Astrocyte (in vitro differentiated cells and primary cell): ENCODE data around the gene ITGB2. TPM values are rescaled to one million over a fixed set of nuclear protein-coding genes. Genes with fewer than 3 reads are reported as not detected.
"Not testable (repeated sequence)": the region's sequence is repeated elsewhere in the genome, so short reads cannot be mapped to it uniquely, and the experiment has no call there.

Source experiments
- DNase-seq: peaks from one replicate; pipeline ENCODE4 v3.0.0-alpha.2; 2010; ENCODE audit warnings: low read depth
- FAIRE-seq: peaks from 2 replicates; lab custom pipeline; 2011; peaks lifted over from hg19 to GRCh38; lab: Jason Lieb, UNC
- H2AFZ ChIP-seq: 2 replicates; pipeline ENCODE4 v1.6.0; 2012; ENCODE audit warnings: low read depth, low read length, inconsistent platforms
- H3K27ac ChIP-seq: 2 replicates; pipeline ENCODE4 v1.5.1; 2011; ENCODE audit warnings: low read depth, low read length, inconsistent platforms
- H3K27me3 ChIP-seq: 2 replicates; pipeline ENCODE4 v1.6.0; 2011; ENCODE audit warnings: low read length, inconsistent platforms; ENCODE audit not compliant: insufficient read depth
- H3K36me3 ChIP-seq: 2 replicates; pipeline ENCODE4 v1.5.1; 2011; ENCODE audit warnings: low read length, inconsistent platforms; ENCODE audit not compliant: insufficient read depth
- H3K4me1 ChIP-seq: 2 replicates; pipeline ENCODE4 v1.5.1; 2011; ENCODE audit warnings: low read length, inconsistent platforms; ENCODE audit not compliant: insufficient read depth
- H3K4me2 ChIP-seq: 2 replicates; pipeline ENCODE4 v1.6.0; 2012; ENCODE audit warnings: low read length, inconsistent platforms
- H3K4me3 ChIP-seq: 2 replicates; pipeline ENCODE4 v1.5.1; 2011; ENCODE audit warnings: low read depth, mild to moderate bottlenecking, low read length, inconsistent platforms; ENCODE audit not compliant: insufficient read depth
- H3K79me2 ChIP-seq: 2 replicates; pipeline ENCODE4 v1.6.0; 2012; ENCODE audit warnings: mild to moderate bottlenecking, low read length, inconsistent platforms; ENCODE audit not compliant: insufficient read depth
- H3K9ac ChIP-seq: 2 replicates; pipeline ENCODE4 v1.6.0; 2012; ENCODE audit warnings: mild to moderate bottlenecking, low read length, inconsistent platforms
- H3K9me3 ChIP-seq: 2 replicates; pipeline ENCODE4 v1.5.1; 2012; ENCODE audit warnings: low read depth, mild to moderate bottlenecking, low read length, inconsistent platforms; ENCODE audit not compliant: insufficient read depth
- H4K20me1 ChIP-seq: 2 replicates; pipeline ENCODE4 v1.6.0; 2012; ENCODE audit warnings: low read length, inconsistent platforms; ENCODE audit not compliant: insufficient read depth
- H3K27ac Mint-ChIP-seq: one replicate; pipeline ENCODE4 v1.8.0; 2021; ENCODE audit warnings: mild to moderate bottlenecking, mixed read lengths; ENCODE audit not compliant: unreplicated experiment
- H3K27me3 Mint-ChIP-seq: one replicate; pipeline ENCODE4 v1.8.0; 2021; ENCODE audit warnings: low read depth, mixed read lengths; ENCODE audit not compliant: unreplicated experiment
- H3K36me3 Mint-ChIP-seq: one replicate; pipeline ENCODE4 v1.8.0; 2021; ENCODE audit warnings: low read depth, mixed read lengths; ENCODE audit not compliant: unreplicated experiment
- H3K4me1 Mint-ChIP-seq: one replicate; pipeline ENCODE4 v1.8.0; 2021; ENCODE audit warnings: low read depth, mixed read lengths; ENCODE audit not compliant: unreplicated experiment
- H3K4me3 Mint-ChIP-seq: one replicate; pipeline ENCODE4 v1.8.0; 2021; ENCODE audit warnings: mild to moderate bottlenecking, moderate library complexity, mixed read lengths; ENCODE audit not compliant: unreplicated experiment
- H3K9me3 Mint-ChIP-seq: one replicate; pipeline ENCODE4 v1.8.0; 2021; ENCODE audit warnings: mild to moderate bottlenecking, mixed read lengths; ENCODE audit not compliant: unreplicated experiment
- EZH2 ChIP-seq: IDR thresholded peaks from 2 replicates; pipeline ENCODE4 v1.6.1; 2012; ENCODE audit warnings: mild to moderate bottlenecking, low read length, inconsistent platforms; ENCODE audit not compliant: insufficient read depth
- total RNA-seq: library from RNA; stranded (reverse); gene quantifications from 2 replicates; pipeline ENCODE4 v1.2.1, GENCODE V29; 2021
- TF ChIP-seq, protein P1 (sequence below): IDR thresholded peaks from 2 replicates; pipeline ENCODE4 v1.5.1; 2011; ENCODE audit warnings: low read depth, mild to moderate bottlenecking, inconsistent platforms, low read length, moderate library complexity; ENCODE audit not compliant: insufficient read depth

Gene ITGB2
- total RNA-seq, 1 donor from 2014 or later: 0.61 TPM

DNA sequence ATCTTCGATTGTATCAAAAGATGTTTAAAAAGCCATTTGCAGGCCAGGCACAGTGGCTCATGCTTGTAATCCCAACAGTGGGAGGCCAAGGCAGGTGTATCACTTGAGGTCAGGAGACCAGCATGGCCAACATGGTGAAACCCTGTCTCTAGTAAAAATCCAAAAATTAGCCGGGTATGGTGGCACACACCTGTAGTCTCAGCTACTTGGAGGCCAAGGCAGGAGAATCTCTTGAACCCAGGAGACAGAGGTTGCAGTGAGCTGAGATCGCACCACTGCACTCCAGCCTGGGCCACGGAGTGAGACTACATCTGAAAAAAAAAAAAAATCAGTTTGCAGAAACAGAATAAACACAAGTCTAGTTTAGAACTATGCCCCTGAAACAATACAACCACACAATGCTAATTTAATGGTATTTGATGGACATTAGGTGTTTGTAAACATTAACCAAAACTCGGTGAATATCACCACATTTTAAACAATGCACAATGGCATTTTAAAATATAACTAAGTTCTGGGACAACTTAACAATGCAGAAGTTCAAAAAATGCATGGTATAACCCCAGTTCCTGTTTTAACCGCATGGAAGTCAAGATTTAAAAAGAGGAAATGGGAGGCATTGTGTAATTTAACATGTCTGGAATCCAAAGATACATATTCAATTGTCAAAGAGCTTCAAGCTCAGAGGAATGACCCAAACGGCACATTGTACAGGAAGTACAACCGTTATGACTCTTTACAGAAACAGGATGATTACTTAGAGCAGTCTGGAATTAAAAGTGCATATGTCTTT, 40.1 kb downstream of the ITGB2 start:
- no peak for FAIRE-seq
- H3K9ac ChIP-seq: no peak overlapping the region
- H4K20me1 ChIP-seq: no peaks in the 10 kb centered on the region

DNA sequence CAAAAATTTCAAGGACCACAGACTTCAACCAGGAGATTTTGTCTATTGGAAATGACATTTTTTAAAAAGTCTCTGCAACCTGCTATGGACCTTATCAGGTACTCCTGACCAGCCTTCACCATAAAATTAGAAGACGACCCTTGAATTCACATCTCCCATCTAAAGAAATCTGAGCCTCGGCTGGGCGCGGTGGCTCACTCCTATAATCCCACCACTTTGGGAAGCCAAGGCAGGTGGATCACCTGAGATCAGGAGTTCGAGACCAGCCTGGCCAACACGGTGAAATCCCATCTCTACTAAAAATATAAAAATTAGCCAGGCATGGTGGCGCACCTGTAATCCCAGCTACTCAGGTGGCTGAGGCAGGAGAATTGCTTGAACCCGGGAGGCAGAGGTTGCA, 41.5 kb downstream of the ITGB2 start:
- not testable (repeated sequence) for H3K4me3 Mint-ChIP-seq, FAIRE-seq, H3K27ac ChIP-seq, H3K36me3 ChIP-seq, H3K9ac ChIP-seq, H3K79me2 ChIP-seq, H3K4me3 ChIP-seq, H3K27me3 ChIP-seq, H2AFZ ChIP-seq, H3K9me3 Mint-ChIP-seq, H3K4me2 ChIP-seq, H3K36me3 Mint-ChIP-seq, DNase-seq, H4K20me1 ChIP-seq, H3K27ac Mint-ChIP-seq, H3K9me3 ChIP-seq
- peaks cover 28% of the 10 kb centered on the region for H3K4me1 ChIP-seq
- Mint-ChIP-seq H3K4me1 (peaks cover 19% of the 10 kb centered on the region), H3K27me3 (peaks cover 19% of the 10 kb centered on the region)

More for the DNA sequence above, 40.1 kb downstream of the ITGB2 start:
- TF ChIP-seq, protein P1, sequence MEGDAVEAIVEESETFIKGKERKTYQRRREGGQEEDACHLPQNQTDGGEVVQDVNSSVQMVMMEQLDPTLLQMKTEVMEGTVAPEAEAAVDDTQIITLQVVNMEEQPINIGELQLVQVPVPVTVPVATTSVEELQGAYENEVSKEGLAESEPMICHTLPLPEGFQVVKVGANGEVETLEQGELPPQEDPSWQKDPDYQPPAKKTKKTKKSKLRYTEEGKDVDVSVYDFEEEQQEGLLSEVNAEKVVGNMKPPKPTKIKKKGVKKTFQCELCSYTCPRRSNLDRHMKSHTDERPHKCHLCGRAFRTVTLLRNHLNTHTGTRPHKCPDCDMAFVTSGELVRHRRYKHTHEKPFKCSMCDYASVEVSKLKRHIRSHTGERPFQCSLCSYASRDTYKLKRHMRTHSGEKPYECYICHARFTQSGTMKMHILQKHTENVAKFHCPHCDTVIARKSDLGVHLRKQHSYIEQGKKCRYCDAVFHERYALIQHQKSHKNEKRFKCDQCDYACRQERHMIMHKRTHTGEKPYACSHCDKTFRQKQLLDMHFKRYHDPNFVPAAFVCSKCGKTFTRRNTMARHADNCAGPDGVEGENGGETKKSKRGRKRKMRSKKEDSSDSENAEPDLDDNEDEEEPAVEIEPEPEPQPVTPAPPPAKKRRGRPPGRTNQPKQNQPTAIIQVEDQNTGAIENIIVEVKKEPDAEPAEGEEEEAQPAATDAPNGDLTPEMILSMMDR: no peak
- TF ChIP-seq EZH2: no peak
- no peak overlapping the region for H3K4me3 ChIP-seq
- Mint-ChIP-seq H3K4me1 (peaks cover 19% of the 10 kb centered on the region), H3K36me3 (peaks cover 2% of the 10 kb centered on the region), H3K4me3 (no peak overlapping the region), H3K9me3 (peaks cover 3% of the 10 kb centered on the region), H3K27ac (no peak overlapping the region), H3K27me3 (peaks cover 24% of the 10 kb centered on the region)
- no peaks in the 10 kb centered on the region for H3K36me3 ChIP-seq
- no peaks in the 10 kb centered on the region for H3K79me2 ChIP-seq
- H3K27me3 ChIP-seq: peaks cover 3% of the 10 kb centered on the region
- H3K4me1 ChIP-seq: peaks cover 20% of the 10 kb centered on the region
- no peaks in the 10 kb centered on the region for H3K9me3 ChIP-seq
- no peak overlapping the region for H2AFZ ChIP-seq
- peak overlapping the region; percentile 70 for H3K4me2 ChIP-seq
- H3K27ac ChIP-seq: peak overlapping the region; percentile 28
- peak; percentile 64 for DNase-seq

DNA sequence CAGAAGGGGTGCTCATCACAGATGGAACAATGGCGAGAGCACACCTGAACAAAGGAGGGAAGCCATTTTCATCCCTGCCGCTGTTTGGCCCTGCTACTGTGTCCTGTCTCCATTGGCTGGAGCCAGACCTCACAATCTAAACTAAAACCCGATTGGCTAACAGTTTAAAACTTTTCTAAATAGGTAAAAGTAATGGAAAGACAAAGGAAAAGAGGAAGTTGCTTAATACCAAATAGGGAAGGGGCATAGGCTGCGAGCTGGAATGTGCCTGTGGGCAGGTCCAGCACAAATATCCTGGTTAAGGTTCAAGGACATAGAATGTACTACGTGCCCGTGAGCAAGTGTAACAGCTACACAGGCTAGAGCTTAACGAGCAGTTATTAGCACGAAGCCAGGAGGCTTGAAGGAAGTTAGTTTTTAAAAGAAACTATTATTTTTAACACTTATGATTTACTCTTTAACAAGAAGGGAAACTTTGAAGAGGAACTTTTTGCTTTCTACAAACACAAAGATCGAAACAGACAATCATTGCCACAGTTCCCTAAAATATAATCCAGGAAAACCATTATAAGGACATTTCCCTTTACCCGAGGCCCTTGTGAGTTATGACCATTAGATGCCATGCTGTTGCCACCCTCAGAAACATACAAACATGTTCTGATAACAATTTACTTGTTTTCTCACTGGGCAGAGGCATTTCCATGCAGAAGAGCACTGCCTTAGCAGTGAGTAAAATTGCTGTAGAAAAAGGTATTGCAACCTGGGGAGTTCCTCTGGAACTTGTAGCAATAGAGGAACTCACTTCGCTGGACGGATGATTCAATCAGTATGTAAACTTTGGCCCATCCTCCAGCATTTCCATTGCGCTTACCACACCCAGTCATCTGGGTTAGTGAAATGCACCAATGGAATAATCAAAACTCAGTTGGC, 42.4 kb downstream of the ITGB2 start:
- H3K27me3 ChIP-seq: no peaks in the 10 kb centered on the region
- H3K9me3 Mint-ChIP-seq: peaks cover 3% of the 10 kb centered on the region
- FAIRE-seq (no peak), DNase-seq (no peak)
- peaks cover 16% of the 10 kb centered on the region for H3K27me3 Mint-ChIP-seq
- no peaks in the 10 kb centered on the region for H3K9me3 ChIP-seq
- peaks cover 30% of the 10 kb centered on the region for H3K4me1 ChIP-seq
- H3K9ac ChIP-seq: no peak overlapping the region
- H3K27ac Mint-ChIP-seq: no peak overlapping the region
- H3K27ac ChIP-seq: no peak overlapping the region
- H3K4me3 Mint-ChIP-seq: peak overlapping the region; percentile 46
- no peak overlapping the region for H2AFZ ChIP-seq
- H3K4me2 ChIP-seq: no peak overlapping the region
- H3K79me2 ChIP-seq: no peaks in the 10 kb centered on the region
- H3K36me3 ChIP-seq: no peaks in the 10 kb centered on the region
- TF ChIP-seq, protein P1: no peak
- no peak for TF ChIP-seq EZH2
- H3K36me3 Mint-ChIP-seq: peaks cover 2% of the 10 kb centered on the region
- H4K20me1 ChIP-seq: no peaks in the 10 kb centered on the region
- H3K4me3 ChIP-seq: no peak overlapping the region
- peaks cover 19% of the 10 kb centered on the region for H3K4me1 Mint-ChIP-seq
